ENCODE data around the gene MYO1D.

- TF ChIP-seq CTCF (IDR thresholded peaks at IDR 0.05) (no peak), EZH2 (IDR thresholded peaks at IDR 0.05; ENCODE audit: borderline replicate concordance, insufficient read depth, low read depth, low read length, poor library complexity, severe bottlenecking) (no peak)
These were observed 280.7 kb downstream of the MYO1D start for GRCh38 chr17:32596206-32596605.
